KBM-7 (cell line): ENCODE measurements around the gene DGKB.

Experiments
- DNase-seq: peaks from one replicate; pipeline ENCODE4 v3.0.0-alpha.2; 2015
- in situ Hi-C: fragments of 300-500 bp; cut with MboI; formaldehyde crosslinking; loops from 2 replicates; pipeline ENCODE4 v1.14.3; 2020; ENCODE audit warnings: low sequenced_read_pairs, low pct_unique_long_range_greater_than_20kb, mixed read lengths

DGKB gene

GRCh38 chr7:14902589-14903067 is at the start of gene DGKB:
Gene DGKB (minus strand): TSS chr7:14902751.
- in situ Hi-C loops, result no loop called here
- DNase-seq, result no peak

- no peak for DNase-seq
- in situ Hi-C loops, result no loop called here
These were observed 47.5 kb upstream of the DGKB start for GRCh38 chr7:14950013-14950412.

DNA sequence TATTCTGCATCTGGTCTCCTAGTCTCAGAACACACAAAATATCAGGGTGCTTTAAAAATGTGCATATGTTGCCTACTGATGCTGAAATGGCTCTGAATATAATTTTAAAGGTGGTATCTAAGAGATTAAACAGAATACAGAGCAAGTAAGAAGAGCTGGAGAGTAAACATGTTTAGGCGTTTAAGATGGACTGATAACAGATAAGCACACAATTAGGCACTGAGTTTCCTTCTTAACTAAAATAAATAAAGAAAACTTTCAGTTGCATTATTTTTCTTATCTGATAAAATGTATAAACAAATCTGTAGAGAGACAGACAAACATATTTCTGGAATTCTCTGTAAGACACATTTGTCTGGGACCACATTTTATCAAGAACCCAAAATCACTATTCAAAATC is 35.6 kb upstream of the DGKB start:
- DNase-seq, result no peak
- in situ Hi-C loops, result no loop called here

DNA sequence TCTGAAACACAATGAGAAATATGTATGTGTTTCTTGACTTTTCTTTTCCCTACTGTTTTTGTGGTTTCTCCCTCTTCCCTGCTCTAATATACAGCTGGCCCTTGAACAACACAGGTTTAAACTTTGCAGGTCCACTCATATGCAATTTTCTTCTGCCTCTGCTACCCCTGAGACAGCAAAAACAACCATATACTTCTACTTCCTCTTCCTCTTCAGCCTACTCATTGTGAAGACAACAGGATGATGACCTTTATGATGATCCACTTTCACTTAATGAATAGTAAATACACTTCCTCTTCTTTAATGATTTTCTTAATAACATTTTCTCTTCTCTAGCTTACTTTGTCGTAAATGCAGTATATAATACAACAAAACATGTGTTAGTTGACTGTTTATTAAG is 35.0 kb upstream of the DGKB start:
- in situ Hi-C loops, result no loop called here
- peak; percentile 2 for DNase-seq

- no peak for DNase-seq
- in situ Hi-C loops, result no loop called here
These were observed 34.0 kb upstream of the DGKB start for GRCh38 chr7:14936554-14936953.

DNA sequence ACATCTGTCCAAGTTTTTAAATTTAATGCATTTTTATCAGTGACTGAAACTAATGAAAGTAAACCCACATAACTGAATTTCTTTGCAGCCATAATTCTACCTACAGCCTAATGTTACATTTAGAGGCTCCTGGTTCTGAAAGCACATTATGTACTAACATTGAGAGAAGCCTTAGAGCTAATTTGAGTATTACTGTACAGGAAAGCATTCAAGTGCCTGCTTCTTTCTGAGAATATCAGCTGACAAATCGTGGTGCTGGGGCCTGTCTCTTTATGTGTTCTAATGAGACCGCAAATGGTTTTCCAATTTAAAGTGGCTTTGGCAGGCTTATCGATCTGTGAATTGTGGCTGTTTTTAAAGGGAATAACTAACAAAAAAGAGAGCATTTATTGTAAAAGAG is 32.3 kb upstream of the DGKB start:
- in situ Hi-C loops, result no loop called here
- no peak for DNase-seq

DNA sequence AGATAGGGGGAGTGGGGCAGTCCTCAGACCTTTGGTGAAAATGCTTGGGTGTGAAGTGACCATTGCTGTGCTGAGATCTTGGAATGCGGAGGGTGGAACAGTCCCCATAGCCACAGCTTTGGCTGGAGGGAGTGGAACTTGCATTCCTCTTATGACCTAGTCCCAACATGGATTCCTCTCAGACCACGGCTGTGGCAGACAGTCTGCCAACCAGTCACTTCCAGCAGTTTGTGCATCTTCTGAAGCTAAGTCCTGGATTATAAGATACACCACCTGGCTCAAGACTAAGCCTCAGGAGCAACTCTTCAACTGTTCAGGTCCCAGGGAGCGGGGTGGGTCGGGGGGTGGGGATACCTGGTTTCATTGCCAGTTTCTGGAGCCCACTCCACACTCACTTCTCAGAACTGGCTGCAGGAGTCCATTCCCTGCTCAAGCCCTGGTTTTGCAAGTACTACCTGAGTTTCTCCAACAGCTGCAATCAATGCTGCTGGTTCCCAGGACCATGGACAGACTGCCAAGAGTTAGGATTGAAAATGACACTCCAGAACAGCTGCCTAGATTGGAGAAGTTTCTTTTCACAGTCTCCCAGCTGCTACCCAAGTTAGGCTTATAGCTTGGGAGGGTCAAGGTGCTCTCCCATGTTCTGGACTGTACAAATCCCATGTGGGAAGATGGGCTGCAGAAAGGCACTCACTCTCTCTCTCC is 29.1 kb upstream of the DGKB start:
- no peak for DNase-seq
- in situ Hi-C loops, result no loop called here

GRCh38 chr7:14924398-14924797 is 21.8 kb upstream of the DGKB start:
- in situ Hi-C loops, result no loop called here
- no peak for DNase-seq

GRCh38 chr7:14911077-14911476 is 8.5 kb upstream of the DGKB start:
- no peak for DNase-seq

GRCh38 chr7:14908697-14909096 is 6.1 kb upstream of the DGKB start:
- no peak for DNase-seq
- in situ Hi-C loops, result no loop called here

More at GRCh38 chr7:14911077-14911476, 8.5 kb upstream of the DGKB start:
- in situ Hi-C loops, result no loop called here

GRCh38 chr7:14905764-14906163 is 3.2 kb upstream of the DGKB start:
- in situ Hi-C loops, result no loop called here
- DNase-seq, result no peak

- in situ Hi-C loops, result no loop called here
These were observed 2.5 kb downstream of the DGKB start for GRCh38 chr7:14900051-14900450.

DNA sequence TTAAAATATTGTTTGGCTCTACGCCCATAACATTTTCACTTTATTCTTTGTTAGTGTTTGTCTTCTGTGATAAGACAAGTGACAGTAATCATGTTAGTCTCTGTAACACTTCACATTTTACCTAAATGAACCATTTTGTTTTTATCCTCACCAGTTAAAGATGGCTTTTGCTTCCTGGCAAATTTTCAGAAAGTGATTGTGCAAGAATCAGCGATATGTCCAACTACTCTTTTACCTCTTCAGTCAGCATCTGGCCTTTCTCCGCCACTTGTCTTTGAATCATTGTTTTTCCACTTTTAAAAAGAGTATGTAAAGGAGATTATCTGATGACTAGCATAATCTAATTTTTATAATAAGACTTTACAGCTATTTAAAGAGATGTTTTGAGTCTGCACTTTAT is 3.5 kb downstream of the DGKB start:
- in situ Hi-C loops, result no loop called here
- DNase-seq, result no peak

More at GRCh38 chr7:14900051-14900450, 2.5 kb downstream of the DGKB start:
- DNase-seq, result no peak

GRCh38 chr7:14896461-14896860 is 6.1 kb downstream of the DGKB start:
- no peak for DNase-seq
- in situ Hi-C loops, result no loop called here

DNA sequence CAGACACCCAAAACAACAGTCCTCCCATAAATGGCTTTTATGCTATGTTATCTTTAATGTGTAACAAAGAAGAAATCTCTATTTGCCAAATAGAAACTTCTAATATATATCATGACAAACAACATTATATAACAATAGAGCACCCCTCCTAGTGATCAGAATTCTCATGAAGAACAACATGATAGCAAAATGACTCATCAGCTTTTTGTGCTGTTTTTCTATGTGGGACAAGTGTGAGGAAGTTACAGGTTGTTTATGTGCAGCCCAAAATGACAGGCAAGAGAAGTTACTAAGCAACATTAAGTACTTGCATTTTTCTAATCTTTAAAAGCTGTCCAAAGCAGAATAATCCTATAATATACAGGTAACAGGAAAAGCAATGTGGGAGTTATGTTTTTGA is 7.7 kb downstream of the DGKB start:
- DNase-seq, result no peak
- in situ Hi-C loops, result no loop called here

DNA sequence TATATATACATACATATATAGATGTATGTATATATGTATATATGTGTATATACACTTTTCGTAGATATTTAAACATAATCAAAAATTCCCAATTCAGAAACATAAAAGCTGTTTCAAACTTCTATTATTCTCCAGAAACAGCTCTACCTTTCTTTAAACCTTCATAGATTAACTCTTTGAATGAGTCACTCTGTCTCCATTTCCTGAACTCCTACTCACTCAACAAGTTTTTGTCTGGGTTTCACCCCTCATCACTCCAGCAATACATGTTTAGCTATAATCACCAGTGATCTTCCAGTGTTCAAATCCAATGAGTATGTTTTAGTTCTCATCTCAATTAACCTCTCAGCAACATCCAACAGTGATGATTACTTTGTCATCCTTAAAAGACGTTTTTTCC is 9.6 kb downstream of the DGKB start:
- in situ Hi-C loops, result no loop called here
- DNase-seq, result no peak

GRCh38 chr7:14891289-14891688 is 11.3 kb downstream of the DGKB start:
- in situ Hi-C loops, result no loop called here

DNA sequence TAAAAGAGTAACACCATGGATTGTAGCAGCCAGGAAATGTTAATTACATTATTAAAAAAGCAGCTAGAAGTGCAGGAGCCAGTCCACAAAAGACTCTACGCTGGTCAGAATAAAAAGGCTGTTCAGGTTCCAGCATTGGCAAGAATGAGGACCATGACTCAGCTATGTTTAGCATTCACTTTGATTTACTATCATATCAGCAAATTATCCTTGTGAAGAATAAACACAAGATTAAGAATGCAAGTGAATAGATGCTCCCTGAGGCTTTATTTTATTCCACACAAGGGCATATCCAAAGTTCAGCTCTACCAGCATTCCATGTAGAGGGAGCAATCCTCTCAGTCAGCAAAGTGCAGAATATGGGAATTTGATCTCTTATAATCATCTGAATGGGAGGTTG is 13.6 kb downstream of the DGKB start:
- no peak for DNase-seq
- in situ Hi-C loops, result no loop called here

More at GRCh38 chr7:14891289-14891688, 11.3 kb downstream of the DGKB start:
- DNase-seq, result no peak

GRCh38 chr7:14886533-14886932 is 16.0 kb downstream of the DGKB start:
- DNase-seq, result no peak
- in situ Hi-C loops, result no loop called here

DNA sequence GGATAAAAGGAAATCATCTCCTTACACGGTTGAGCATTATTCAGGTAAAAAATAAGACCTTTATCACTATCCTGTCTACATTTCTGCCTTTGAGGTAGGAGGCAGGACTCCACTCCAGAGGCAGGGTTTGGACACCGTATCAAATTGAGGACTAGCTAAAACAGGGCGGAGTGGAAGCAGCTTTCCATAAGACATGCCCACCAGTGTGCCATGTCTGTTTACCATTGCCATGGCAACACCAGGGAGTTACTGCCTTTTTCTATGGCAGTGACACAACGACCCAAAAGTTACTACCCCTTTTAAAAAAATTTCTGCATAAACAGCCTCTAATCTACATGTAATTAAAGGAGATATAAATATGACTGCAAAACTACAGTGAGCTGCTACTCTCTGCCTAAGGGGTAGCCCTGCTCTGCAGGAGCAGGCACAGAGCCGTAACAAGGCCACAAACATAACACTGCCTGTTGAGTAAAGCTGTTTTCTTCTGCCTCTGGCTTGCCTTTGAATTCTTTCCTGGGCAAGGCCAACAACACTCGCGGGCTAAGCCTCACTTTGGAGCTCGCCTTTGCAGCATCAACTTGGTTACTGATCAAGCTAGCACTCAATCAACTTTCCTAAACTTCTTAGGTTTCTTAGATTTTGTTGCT is 26.5 kb downstream of the DGKB start:
- no peak for DNase-seq

DNA sequence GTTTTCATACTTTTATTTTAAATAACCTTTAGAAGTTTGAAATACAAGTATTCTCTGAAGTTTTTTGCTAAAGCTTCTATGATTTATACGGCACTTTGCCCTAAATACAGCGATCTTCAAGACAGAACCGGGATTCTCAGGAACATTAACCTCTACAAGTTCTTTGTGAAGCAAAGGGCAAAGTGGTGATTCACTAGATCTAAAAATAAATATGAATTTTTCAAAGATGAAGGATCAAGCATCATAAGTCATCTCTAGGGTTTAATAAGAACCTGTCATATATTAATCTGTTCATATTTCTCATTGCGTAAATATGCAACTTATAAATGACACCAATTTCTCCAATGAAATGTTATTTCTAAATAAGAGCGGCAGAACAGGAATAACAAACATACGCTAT is 30.7 kb downstream of the DGKB start:
- DNase-seq, result no peak
- in situ Hi-C loops, result no loop called here

More for the DNA sequence above, 26.5 kb downstream of the DGKB start:
- in situ Hi-C loops, result no loop called here
